ENCODE measurements around the gene SLC15A2. TPM values are rescaled to one million over a fixed set of nuclear protein-coding genes. Genes with fewer than 3 reads are reported as not detected.
A peak's percentile ranks its signal among the peaks of the same experiment; 100 is the strongest.
"Not testable (repeated sequence)": the region's sequence is repeated elsewhere in the genome, so short reads cannot be mapped to it uniquely, and the experiment has no call there.

The SLC15A2 gene
- total RNA-seq: under 1 TPM; 0.53 to 0.59 TPM

GRCh38 chr3:121894301-121894990 is at the start of gene SLC15A2:
SLC15A2 (plus strand) TSS chr3:121894401; CDS start chr3:121894477, 76 bp downstream.
- H3K27me3 Mint-ChIP-seq: no peaks in the 10 kb centered on the region
- DNase-seq (no peak), ATAC-seq (no peak)
- no peaks in the 10 kb centered on the region for H3K9me3 Mint-ChIP-seq (ENCODE audit: low read depth)
- POLR2A ChIA-PET: interaction anchor here (0.6 kb wide), 1 partner anchor 348 kb away, joined by 13 read pairs; no protein-coding TSS in a partner anchor
- no peak within 1 kb of the TSS for H3K27ac Mint-ChIP-seq
- peaks cover 2% of the 10 kb centered on the region for H3K36me3 Mint-ChIP-seq (ENCODE audit: low read depth)
- H3K4me1 Mint-ChIP-seq: no peaks in the 10 kb centered on the region
- CTCF ChIA-PET: interaction anchor here (0.6 to 0.7 kb wide), 2 partner anchors 207 to 280 kb away, joined by 3 read pairs; no protein-coding TSS in a partner anchor
- intact Hi-C loops (cut with DNase I, micrococcal nuclease): no loop called here
- H3K4me3 Mint-ChIP-seq: no peak within 1 kb of the TSS

- Mint-ChIP-seq H3K27me3 (no peaks in the 10 kb centered on the region), H3K4me1 (no peaks in the 10 kb centered on the region), H3K36me3 (ENCODE audit: low read depth) (peaks cover 2% of the 10 kb centered on the region), H3K9me3 (ENCODE audit: low read depth) (no peaks in the 10 kb centered on the region), H3K4me3 (no peak overlapping the region), H3K27ac (no peak overlapping the region)
- intact Hi-C loops (cut with DNase I, micrococcal nuclease): no loop called here
- ATAC-seq: no peak
- CTCF ChIA-PET: interaction anchor here (0.6 kb wide), 1 partner anchor 36 kb away, joined by 4 read pairs; no protein-coding TSS in a partner anchor
- POLR2A ChIA-PET: no interaction called here
- DNase-seq: no peak
Measured at GRCh38 chr3:121844892-121845291, 49.3 kb upstream of the SLC15A2 start.

GRCh38 chr3:121852256-121852655 is 41.9 kb upstream of the SLC15A2 start:
- H3K4me3 Mint-ChIP-seq: no peak overlapping the region
- H3K36me3 Mint-ChIP-seq (ENCODE audit: low read depth): peaks cover 5% of the 10 kb centered on the region
- no peaks in the 10 kb centered on the region for H3K9me3 Mint-ChIP-seq (ENCODE audit: low read depth)
- ChIA-PET POLR2A (no interaction called here), CTCF (interaction anchor here (0.6 kb wide), 2 partner anchors 174 to 1950 kb away, joined by 3 to 4 read pairs; no protein-coding TSS in a partner anchor)
- H3K27ac Mint-ChIP-seq: no peak overlapping the region
- no peaks in the 10 kb centered on the region for H3K4me1 Mint-ChIP-seq
- DNase-seq (no peak), ATAC-seq (no peak)
- intact Hi-C loops (cut with DNase I, micrococcal nuclease): no loop called here
- no peaks in the 10 kb centered on the region for H3K27me3 Mint-ChIP-seq

GRCh38 chr3:121855555-121855954 is 38.6 kb upstream of the SLC15A2 start:
- ChIA-PET POLR2A (no interaction called here), CTCF (no interaction called here)
- intact Hi-C loops (cut with DNase I, micrococcal nuclease): loop anchor here in 1 of 2 experiments (1.0 to 5.0 kb wide), 2 partner anchors 237 to 308 kb away; partner anchors contain the start of gene POLQ
- Mint-ChIP-seq H3K4me1 (no peaks in the 10 kb centered on the region), H3K36me3 (ENCODE audit: low read depth) (peaks cover 24% of the 10 kb centered on the region), H3K9me3 (ENCODE audit: low read depth) (no peaks in the 10 kb centered on the region), H3K27ac (no peak overlapping the region), H3K27me3 (no peaks in the 10 kb centered on the region), H3K4me3 (no peak overlapping the region)
- ATAC-seq (peak; percentile 36), DNase-seq (no peak)

- H3K27me3 Mint-ChIP-seq; H3K27ac Mint-ChIP-seq; H3K4me1 Mint-ChIP-seq; H3K4me3 Mint-ChIP-seq; ATAC-seq; CTCF ChIA-PET; POLR2A ChIA-PET; DNase-seq; H3K9me3 Mint-ChIP-seq (ENCODE audit: low read depth): not testable (repeated sequence)
- intact Hi-C loops (cut with DNase I, micrococcal nuclease): loop anchor here in 1 of 2 experiments (5.0 kb wide), 1 partner anchor 310 kb away; the partner anchor contains the start of gene POLQ
- peaks cover 32% of the 10 kb centered on the region for H3K36me3 Mint-ChIP-seq (ENCODE audit: low read depth)
Measured at GRCh38 chr3:121857778-121858177, 36.4 kb upstream of the SLC15A2 start.

GRCh38 chr3:121863247-121863646 is 31.0 kb upstream of the SLC15A2 start:
- H3K36me3 Mint-ChIP-seq (ENCODE audit: low read depth): peaks cover 35% of the 10 kb centered on the region
- CTCF ChIA-PET; DNase-seq; H3K27ac Mint-ChIP-seq; H3K4me1 Mint-ChIP-seq; POLR2A ChIA-PET; H3K4me3 Mint-ChIP-seq; intact Hi-C loops (cut with DNase I, micrococcal nuclease); H3K27me3 Mint-ChIP-seq; ATAC-seq; H3K9me3 Mint-ChIP-seq (ENCODE audit: low read depth): not testable (repeated sequence)

- ChIA-PET CTCF (no interaction called here), POLR2A (no interaction called here)
- Mint-ChIP-seq H3K27me3 (no peaks in the 10 kb centered on the region), H3K4me3 (no peak overlapping the region), H3K9me3 (ENCODE audit: low read depth) (no peaks in the 10 kb centered on the region), H3K27ac (no peak overlapping the region), H3K4me1 (no peaks in the 10 kb centered on the region), H3K36me3 (ENCODE audit: low read depth) (peaks cover 31% of the 10 kb centered on the region)
- intact Hi-C loops (cut with DNase I, micrococcal nuclease): no loop called here
- DNase-seq (no peak), ATAC-seq (no peak)
Measured at GRCh38 chr3:121863801-121864200, 30.4 kb upstream of the SLC15A2 start.

GRCh38 chr3:121869736-121870135 is 24.5 kb upstream of the SLC15A2 start:
- H3K4me3 Mint-ChIP-seq: no peak overlapping the region
- H3K9me3 Mint-ChIP-seq (ENCODE audit: low read depth): no peaks in the 10 kb centered on the region
- H3K27ac Mint-ChIP-seq: no peak overlapping the region
- CTCF ChIA-PET: interaction anchor here (0.6 to 0.7 kb wide), 2 partner anchors 127 to 1586 kb away, joined by 3 read pairs; no protein-coding TSS in a partner anchor
- POLR2A ChIA-PET: no interaction called here
- no peaks in the 10 kb centered on the region for H3K27me3 Mint-ChIP-seq
- H3K4me1 Mint-ChIP-seq: no peaks in the 10 kb centered on the region
- DNase-seq (no peak), ATAC-seq (no peak)
- peaks cover 17% of the 10 kb centered on the region for H3K36me3 Mint-ChIP-seq (ENCODE audit: low read depth)
- intact Hi-C loops (cut with DNase I, micrococcal nuclease): no loop called here

- H3K9me3 Mint-ChIP-seq (ENCODE audit: low read depth): no peaks in the 10 kb centered on the region
- no peak overlapping the region for H3K4me3 Mint-ChIP-seq
- ChIA-PET CTCF (no interaction called here), POLR2A (no interaction called here)
- no peaks in the 10 kb centered on the region for H3K27me3 Mint-ChIP-seq
- DNase-seq: no peak
- intact Hi-C loops (cut with DNase I, micrococcal nuclease): no loop called here
- H3K4me1 Mint-ChIP-seq: no peaks in the 10 kb centered on the region
- no peak overlapping the region for H3K27ac Mint-ChIP-seq
- no peak for ATAC-seq
- H3K36me3 Mint-ChIP-seq (ENCODE audit: low read depth): peaks cover 15% of the 10 kb centered on the region
Measured at GRCh38 chr3:121870717-121871116, 23.5 kb upstream of the SLC15A2 start.

GRCh38 chr3:121871430-121871829 is 22.8 kb upstream of the SLC15A2 start:
- ATAC-seq: no peak
- no peak overlapping the region for H3K4me3 Mint-ChIP-seq
- no peaks in the 10 kb centered on the region for H3K27me3 Mint-ChIP-seq
- H3K27ac Mint-ChIP-seq: no peak overlapping the region
- CTCF ChIA-PET: no interaction called here
- no peaks in the 10 kb centered on the region for H3K9me3 Mint-ChIP-seq (ENCODE audit: low read depth)
- peaks cover 12% of the 10 kb centered on the region for H3K36me3 Mint-ChIP-seq (ENCODE audit: low read depth)
- POLR2A ChIA-PET: no interaction called here
- intact Hi-C loops (cut with DNase I, micrococcal nuclease): no loop called here
- no peak for DNase-seq
- H3K4me1 Mint-ChIP-seq: no peaks in the 10 kb centered on the region

GRCh38 chr3:121878411-121878810 is 15.8 kb upstream of the SLC15A2 start:
- no peaks in the 10 kb centered on the region for H3K9me3 Mint-ChIP-seq (ENCODE audit: low read depth)
- no peak overlapping the region for H3K27ac Mint-ChIP-seq
- DNase-seq: no peak
- ChIA-PET CTCF (no interaction called here), POLR2A (no interaction called here)
- peaks cover 5% of the 10 kb centered on the region for H3K36me3 Mint-ChIP-seq (ENCODE audit: low read depth)
- H3K4me1 Mint-ChIP-seq: no peaks in the 10 kb centered on the region
- H3K27me3 Mint-ChIP-seq: no peaks in the 10 kb centered on the region
- intact Hi-C loops (cut with DNase I, micrococcal nuclease): no loop called here
- H3K4me3 Mint-ChIP-seq: no peak overlapping the region
- ATAC-seq: no peak

GRCh38 chr3:121883507-121883906 is 10.7 kb upstream of the SLC15A2 start:
- no peaks in the 10 kb centered on the region for H3K27me3 Mint-ChIP-seq
- peak; percentile 5 for DNase-seq
- H3K36me3 Mint-ChIP-seq (ENCODE audit: low read depth): peaks cover 5% of the 10 kb centered on the region
- no peaks in the 10 kb centered on the region for H3K4me1 Mint-ChIP-seq
- CTCF ChIA-PET: interaction anchor here (0.6 to 1.7 kb wide), 7 partner anchors 10 to 416 kb away, joined by 3 to 5 read pairs (median 4); no protein-coding TSS in a partner anchor
- no peak overlapping the region for H3K27ac Mint-ChIP-seq
- POLR2A ChIA-PET: no interaction called here
- peak; percentile 60 for ATAC-seq
- H3K9me3 Mint-ChIP-seq (ENCODE audit: low read depth): no peaks in the 10 kb centered on the region
- no peak overlapping the region for H3K4me3 Mint-ChIP-seq
- intact Hi-C loops (cut with DNase I, micrococcal nuclease): loop anchor here (1.0 to 10.0 kb wide), 6 partner anchors 209 to 419 kb away; partner anchors contain the start of gene POLQ (in 1 of the 2)

Measured in activated CD4-positive, alpha-beta T cell treated with anti-CD3 and anti-CD28 coated beads for 36 hours (primary cell).